DND-41 (cell line): ENCODE measurements around the gene TMEM232.

Experiments
- ATAC-seq: fragments of 200-7000 bp; cut with Tn5 transposase; 3 replicates; pipeline ENCODE4 v1.9.1; 2021; ENCODE audit warnings: low read depth; ENCODE audit not compliant: insufficient read depth
- DNase-seq: peaks from one replicate; pipeline ENCODE4 v3.0.0-alpha.2; 2020
- H2AFZ ChIP-seq: 2 replicates; pipeline ENCODE4 v1.6.0; 2012; ENCODE audit warnings: low read depth, low read length
- H3K27ac ChIP-seq: 2 replicates; pipeline ENCODE4 v1.5.1; 2012; ENCODE audit warnings: low read length, inconsistent platforms
- H3K27me3 ChIP-seq: fragments of 200-600 bp; sonication (generic); 2 replicates; pipeline ENCODE4 v1.6.0; 2012; ENCODE audit warnings: low read length, mild to moderate bottlenecking, inconsistent platforms; ENCODE audit not compliant: insufficient read depth, poor library complexity
- H3K36me3 ChIP-seq: 2 replicates; pipeline ENCODE4 v1.5.1; 2012; ENCODE audit warnings: low read length, inconsistent platforms; ENCODE audit not compliant: insufficient read depth
- H3K4me1 ChIP-seq: 2 replicates; pipeline ENCODE4 v1.5.1; 2012; ENCODE audit warnings: mild to moderate bottlenecking, low read length; ENCODE audit not compliant: insufficient read depth
- H3K4me2 ChIP-seq: 2 replicates; pipeline ENCODE4 v1.6.0; 2012; ENCODE audit warnings: mild to moderate bottlenecking, moderate library complexity, low read length, inconsistent platforms; ENCODE audit not compliant: insufficient read depth
- H3K4me3 ChIP-seq, 2 experiments: fragments of 200-600 bp in 1 of 2; shearing (Covaris generic) in 1 of 2; 2 replicates each; pipeline ENCODE4 v1.5.1; 2012 to 2016; ENCODE audit warnings: inconsistent platforms in 2 of 2, low read length in 2 of 2, mild to moderate bottlenecking in 2 of 2, low read depth in 1 of 2, moderate library complexity in 1 of 2
- H3K79me2 ChIP-seq: 2 replicates; pipeline ENCODE4 v1.6.0; 2012; ENCODE audit warnings: low read length, inconsistent platforms; ENCODE audit not compliant: insufficient read depth
- H3K9ac ChIP-seq: 2 replicates; pipeline ENCODE4 v1.6.0; 2012; ENCODE audit warnings: low read depth, mild to moderate bottlenecking, inconsistent platforms, low read length, moderate library complexity
- H3K9me3 ChIP-seq: 2 replicates; pipeline ENCODE4 v1.5.1; 2012; ENCODE audit warnings: low read length, moderate library complexity, mild to moderate bottlenecking, inconsistent platforms; ENCODE audit not compliant: insufficient read depth, severe bottlenecking
- H4K20me1 ChIP-seq: 2 replicates; pipeline ENCODE4 v1.6.0; 2012; ENCODE audit warnings: low read length; ENCODE audit not compliant: insufficient read depth
- CTCF ChIP-seq: IDR thresholded peaks from 2 replicates; pipeline ENCODE4 v1.5.1; 2012; ENCODE audit warnings: borderline replicate concordance, low read length, moderate library complexity, mild to moderate bottlenecking; ENCODE audit not compliant: poor library complexity, severe bottlenecking; ENCODE audit errors: extremely low read depth
- EZH2 ChIP-seq: IDR thresholded peaks from 3 replicates; pipeline ENCODE4 v1.6.1; 2012; ENCODE audit warnings: borderline replicate concordance, low read depth, mild to moderate bottlenecking, moderate library complexity, low read length, inconsistent platforms; ENCODE audit not compliant: severe bottlenecking

TMEM232 gene

DNA sequence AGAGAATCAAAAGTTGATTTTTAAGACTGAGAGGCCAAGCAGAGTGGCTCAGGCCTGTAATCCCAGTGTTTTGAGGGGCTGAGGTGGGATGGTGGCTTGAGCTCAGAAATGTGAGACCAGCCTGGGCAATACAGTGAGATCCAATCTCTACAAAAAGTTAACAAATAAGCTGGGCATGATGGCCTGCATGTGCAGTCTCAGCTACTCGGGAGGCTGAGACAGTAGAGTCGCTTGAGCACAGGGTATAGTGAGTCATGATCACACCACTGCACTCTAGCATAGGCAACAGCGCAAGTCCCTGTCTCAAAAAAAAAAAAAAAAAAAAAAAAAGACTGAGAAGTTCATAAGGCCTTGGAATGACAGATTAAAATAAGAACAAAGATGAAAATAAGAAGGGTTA lies 177.2 kb downstream of the TMEM232 start:
- no peaks in the 10 kb centered on the region for H3K79me2 ChIP-seq
- no peaks in the 10 kb centered on the region for H4K20me1 ChIP-seq
- no peaks in the 10 kb centered on the region for H3K36me3 ChIP-seq
- H2AFZ ChIP-seq: no peak overlapping the region
- ATAC-seq (no peak), DNase-seq (no peak)
- H3K27ac ChIP-seq: no peak overlapping the region
- no peak overlapping the region for H3K4me2 ChIP-seq
- no peaks in the 10 kb centered on the region for H3K27me3 ChIP-seq
- H3K9ac ChIP-seq: no peak overlapping the region
- H3K4me1 ChIP-seq: no peaks in the 10 kb centered on the region
- no peaks in the 10 kb centered on the region for H3K9me3 ChIP-seq
- H3K4me3 ChIP-seq: no peak overlapping the region
- TF ChIP-seq CTCF: no peak
- no peak for TF ChIP-seq EZH2

- ATAC-seq: no peak
- DNase-seq: no peak
- Histone ChIP-seq H3K4me3 (no peak overlapping the region), H3K9me3 (no peaks in the 10 kb centered on the region), H3K9ac (no peak overlapping the region), H3K27ac (no peak overlapping the region), H2AFZ (no peak overlapping the region), H3K27me3 (no peaks in the 10 kb centered on the region), H3K4me2 (no peak overlapping the region), H3K79me2 (no peaks in the 10 kb centered on the region), H3K36me3 (no peaks in the 10 kb centered on the region), H3K4me1 (no peaks in the 10 kb centered on the region), H4K20me1 (no peaks in the 10 kb centered on the region)
- TF ChIP-seq EZH2: no peak
- no peak for TF ChIP-seq CTCF
Observed at GRCh38 chr5:110548171-110548570, 178.3 kb downstream of the TMEM232 start.

DNA sequence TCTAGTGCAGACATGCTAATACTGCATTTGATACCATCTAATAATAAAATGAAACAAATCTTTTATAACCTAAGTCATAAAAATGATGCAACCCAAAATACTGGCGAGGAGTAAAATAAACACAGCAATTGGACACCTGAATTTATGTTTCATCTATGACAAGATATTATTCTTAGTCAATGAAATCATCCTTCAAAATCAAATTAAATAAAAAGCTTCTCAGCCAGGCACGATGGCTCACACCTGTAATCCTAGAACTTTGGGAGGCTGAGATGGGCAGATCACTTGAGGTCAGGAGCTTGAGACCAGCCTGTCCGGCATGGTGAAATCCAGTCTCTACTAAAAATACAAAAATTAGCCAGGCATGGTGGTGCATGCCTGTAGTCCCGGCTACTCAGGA lies 179.0 kb downstream of the TMEM232 start:
- Histone ChIP-seq H3K27me3 (no peaks in the 10 kb centered on the region), H3K36me3 (no peaks in the 10 kb centered on the region), H3K27ac (no peak overlapping the region), H3K9ac (no peak overlapping the region), H3K4me3 (no peak overlapping the region), H3K79me2 (no peaks in the 10 kb centered on the region), H4K20me1 (no peaks in the 10 kb centered on the region), H2AFZ (no peak overlapping the region), H3K4me2 (no peak overlapping the region), H3K9me3 (no peaks in the 10 kb centered on the region), H3K4me1 (no peaks in the 10 kb centered on the region)
- ATAC-seq (no peak), DNase-seq (no peak)
- no peak for TF ChIP-seq CTCF
- no peak for TF ChIP-seq EZH2

DNA sequence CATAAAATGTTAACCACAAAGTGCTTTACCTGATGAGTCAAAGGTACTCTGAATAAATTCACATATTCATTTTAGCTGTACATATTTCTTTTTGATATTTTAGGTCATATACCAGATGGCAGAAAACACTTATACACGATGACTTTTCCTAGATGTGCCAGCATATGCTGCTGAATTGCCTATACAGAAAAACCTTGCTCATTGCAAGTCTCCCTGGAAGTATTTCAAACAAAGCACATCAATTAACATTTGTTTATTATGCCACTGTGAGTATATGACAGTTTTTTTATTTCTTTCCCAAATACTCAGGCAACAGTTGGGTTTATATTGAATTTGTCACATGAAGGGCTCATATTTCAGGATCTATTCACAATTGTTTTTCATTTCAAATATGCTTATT lies 180.8 kb downstream of the TMEM232 start:
- Histone ChIP-seq H3K4me1 (no peaks in the 10 kb centered on the region), H3K27ac (no peak overlapping the region), H3K9me3 (no peaks in the 10 kb centered on the region), H3K36me3 (no peaks in the 10 kb centered on the region), H3K79me2 (no peaks in the 10 kb centered on the region), H3K4me3 (no peak overlapping the region), H4K20me1 (no peaks in the 10 kb centered on the region), H3K27me3 (no peaks in the 10 kb centered on the region), H3K4me2 (no peak overlapping the region), H2AFZ (no peak overlapping the region), H3K9ac (no peak overlapping the region)
- TF ChIP-seq CTCF: no peak
- TF ChIP-seq EZH2: no peak
- DNase-seq (no peak), ATAC-seq (no peak)
